Hematopoietic multipotent progenitor cell treated with erythropoietin and hydrocortisone succinate and interleukin-3 and kit ligand, for 6 days (in vitro differentiated cells): ENCODE measurements around the gene RAP1GAP2.
"Not testable (repeated sequence)": the region's sequence is repeated elsewhere in the genome, so short reads cannot be mapped to it uniquely, and the experiment has no call there.

ENCODE experiments used
- DNase-seq: peaks from one replicate; pipeline ENCODE4 v3.0.0-alpha.2; 2015

The RAP1GAP2 gene

DNA sequence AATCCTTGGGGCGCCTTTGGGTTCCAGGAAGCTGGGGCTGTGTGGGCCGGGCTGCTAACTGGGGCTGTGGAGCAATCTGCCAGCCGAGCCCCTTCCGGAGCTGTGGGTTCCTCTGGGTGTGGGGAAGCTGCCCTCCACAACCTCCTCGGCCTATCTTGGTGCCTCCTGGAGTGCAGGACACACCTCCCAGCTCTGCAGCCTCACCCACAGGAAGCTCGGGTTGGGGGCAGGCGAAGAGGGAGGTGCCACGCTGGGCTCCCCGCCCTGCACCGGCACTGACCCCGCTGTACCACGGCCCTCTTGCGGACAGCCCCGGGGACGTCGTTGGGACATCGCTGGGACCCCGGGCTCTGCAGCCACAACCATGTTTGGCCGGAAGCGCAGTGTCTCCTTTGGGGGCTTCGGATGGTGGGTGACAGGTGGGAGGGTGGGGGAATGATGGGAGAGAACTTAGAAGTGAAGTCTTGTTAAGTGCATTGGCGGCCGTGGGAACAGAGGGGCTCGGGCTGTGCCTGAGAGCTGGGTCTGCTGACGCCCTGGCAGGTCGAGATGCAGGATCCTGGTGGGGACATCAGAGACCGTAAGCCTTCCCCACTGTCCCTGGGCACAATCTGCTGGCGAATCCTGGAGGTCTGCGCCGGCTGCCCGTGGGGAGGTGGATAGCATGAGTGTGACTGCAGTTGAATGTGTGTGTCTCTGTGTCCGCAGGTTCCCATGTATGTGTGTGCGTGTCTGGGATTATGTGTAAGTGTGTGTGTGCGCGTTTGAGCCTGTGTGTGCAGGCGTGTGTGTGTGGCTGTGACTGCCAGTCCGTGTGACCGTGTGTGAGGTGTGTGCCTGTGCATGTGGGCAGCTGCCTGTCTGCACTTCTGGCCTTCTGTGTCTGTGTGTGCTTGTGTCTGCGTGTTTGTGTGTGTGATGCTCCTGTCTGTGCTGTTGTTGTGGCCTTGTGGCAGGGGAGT lies at the start of gene RAP1GAP2:
Gene RAP1GAP2, plus strand, starts transcription at position 275 of the 962 bp plus-strand sequence. Its CDS starts 90 bp downstream, at position 365.
- DNase-seq, result peak; percentile 95

DNA sequence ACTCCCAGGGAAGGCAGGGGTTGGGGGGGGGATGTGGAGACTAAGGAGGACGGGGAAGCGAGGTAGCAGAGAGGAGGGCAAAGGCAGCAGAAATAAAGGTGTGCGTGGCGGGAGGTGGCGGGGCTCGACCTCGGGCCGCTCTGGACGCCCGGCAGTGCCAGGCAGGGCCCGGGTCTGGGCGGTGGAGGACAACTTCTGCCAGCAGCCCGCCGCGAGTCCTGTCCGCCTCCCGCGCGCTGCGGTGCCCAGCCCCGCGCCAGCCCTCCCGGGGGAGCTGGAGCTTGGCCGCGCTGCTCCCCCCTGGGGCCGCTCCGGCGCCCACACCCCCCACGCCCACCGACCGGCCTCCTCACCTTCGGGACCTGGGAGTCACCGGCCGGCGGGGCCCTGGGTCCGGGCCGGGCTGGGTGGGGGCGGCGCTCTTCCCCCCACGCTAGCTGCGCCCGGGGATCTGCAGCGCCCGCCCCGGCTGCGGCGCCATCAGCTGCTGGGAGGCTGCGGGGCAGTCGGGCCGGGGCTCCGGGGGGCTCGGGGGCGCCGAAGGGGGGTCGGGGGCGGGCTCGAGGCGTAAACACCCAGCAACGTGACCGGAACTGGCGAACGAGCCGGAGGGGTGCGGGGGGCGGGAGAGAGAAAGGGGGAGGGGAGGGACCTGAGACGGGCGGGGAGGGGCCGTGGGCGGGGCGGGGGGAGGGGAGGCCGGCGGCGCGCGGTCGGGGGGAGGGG lies 47.0 kb upstream of the RAP1GAP2 start, which contains the start of gene CCDC92B:
Gene CCDC92B, minus strand, starts transcription at position 595 of the 726 bp plus-strand sequence. CDS start 14,507 bp downstream, outside the sequence.
- no peak for DNase-seq

DNA sequence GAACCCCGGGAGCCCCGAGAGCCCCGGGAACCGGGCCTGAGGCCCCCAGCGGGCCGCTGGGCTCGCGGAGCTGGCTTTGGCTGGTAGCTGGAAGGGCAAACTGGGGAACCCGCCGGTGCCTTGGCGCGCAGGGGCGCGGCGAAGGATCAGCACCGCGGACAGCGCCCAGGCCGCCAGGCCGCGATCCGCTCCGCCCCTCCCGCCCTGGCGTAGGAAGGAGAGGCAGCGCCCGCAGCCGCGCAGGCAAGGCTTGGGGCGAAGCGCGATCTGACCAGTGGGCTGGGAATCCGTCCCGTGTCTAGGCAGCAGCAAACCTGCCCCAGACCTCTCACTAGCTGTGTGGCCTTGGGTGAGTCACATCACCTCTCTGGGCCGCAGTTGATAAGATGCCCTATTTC lies 46.5 kb upstream of the RAP1GAP2 start:
- peak; percentile 87 for DNase-seq

DNA sequence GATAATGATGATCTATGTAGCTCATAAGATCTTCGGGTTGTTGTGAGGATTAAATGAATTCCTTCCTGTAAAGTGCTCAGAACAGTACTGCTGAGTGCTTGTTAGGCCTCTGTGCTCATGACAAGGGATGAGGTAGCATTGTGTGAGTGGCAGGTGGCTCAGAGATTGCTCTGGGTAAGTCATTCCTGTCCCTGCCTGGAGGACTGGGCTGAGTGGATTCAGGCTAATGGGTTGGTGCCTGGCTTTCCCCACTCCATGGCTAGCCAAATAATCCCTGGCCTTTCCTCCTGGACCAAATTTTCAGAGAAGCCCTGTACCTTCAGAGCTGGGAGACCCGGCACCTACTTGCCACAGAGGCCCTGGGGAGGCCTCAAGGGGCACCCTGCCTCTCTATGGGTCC lies 45.5 kb upstream of the RAP1GAP2 start:
- no peak for DNase-seq

DNA sequence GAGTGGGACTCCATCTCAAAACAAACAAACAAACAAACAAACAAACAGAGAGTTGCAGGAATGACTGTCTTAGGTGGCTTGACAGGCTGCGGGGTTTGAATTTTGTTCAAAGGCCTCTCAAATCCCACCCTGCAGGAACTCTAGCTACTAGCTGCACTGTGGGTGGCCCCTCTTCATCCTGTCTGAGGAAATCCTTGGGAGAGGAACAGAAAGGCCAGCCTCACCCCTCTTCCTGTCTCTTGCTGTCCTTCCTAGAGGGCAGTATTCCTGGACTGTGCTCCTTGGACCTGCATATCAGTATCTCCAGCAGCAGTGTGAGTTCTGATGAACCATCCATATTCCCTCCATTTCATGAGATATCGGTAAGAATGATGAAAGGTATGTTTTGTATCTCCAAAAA lies 44.7 kb upstream of the RAP1GAP2 start:
- no peak for DNase-seq

DNA sequence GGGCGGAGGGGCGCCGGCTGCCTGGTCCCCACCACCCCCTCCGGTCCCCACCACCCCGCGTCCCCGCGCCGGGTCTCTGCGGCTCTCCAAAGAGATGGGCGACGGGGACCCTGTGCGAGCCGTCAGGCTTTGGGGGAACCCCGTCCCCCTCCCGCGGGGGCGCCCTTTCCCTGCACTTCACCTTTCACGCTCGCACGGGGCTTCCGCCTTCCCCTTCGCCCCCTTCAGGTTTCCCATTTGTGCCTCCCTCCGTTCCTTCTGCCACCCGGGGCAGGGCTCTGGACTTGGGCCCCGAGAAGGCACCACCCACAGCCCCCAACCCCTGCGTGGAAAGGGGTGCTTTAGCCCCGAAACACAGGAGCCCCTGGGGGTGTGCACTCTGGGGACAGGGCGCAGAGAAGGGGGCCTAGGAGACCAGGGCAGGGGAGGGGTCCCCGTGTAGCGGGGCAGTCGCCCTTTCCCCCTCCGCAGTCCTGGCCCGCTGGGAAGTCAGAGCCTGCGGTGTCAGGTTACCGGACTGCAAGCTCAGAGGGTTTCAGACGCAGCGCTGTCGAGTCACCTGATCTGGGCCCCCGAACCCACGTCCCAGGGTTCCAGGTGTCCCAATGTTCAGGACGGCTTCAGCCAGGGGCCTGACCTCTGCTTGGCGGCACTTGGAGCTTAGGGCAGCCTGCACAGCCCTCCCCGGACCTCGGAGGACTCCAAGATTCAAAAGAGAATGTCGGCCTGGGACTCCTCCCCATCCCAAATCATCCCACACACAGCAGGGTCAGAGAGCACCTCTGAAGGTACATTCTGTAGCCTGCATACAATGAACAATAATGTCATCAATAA lies 40.1 kb upstream of the RAP1GAP2 start:
- DNase-seq, result no peak

DNA sequence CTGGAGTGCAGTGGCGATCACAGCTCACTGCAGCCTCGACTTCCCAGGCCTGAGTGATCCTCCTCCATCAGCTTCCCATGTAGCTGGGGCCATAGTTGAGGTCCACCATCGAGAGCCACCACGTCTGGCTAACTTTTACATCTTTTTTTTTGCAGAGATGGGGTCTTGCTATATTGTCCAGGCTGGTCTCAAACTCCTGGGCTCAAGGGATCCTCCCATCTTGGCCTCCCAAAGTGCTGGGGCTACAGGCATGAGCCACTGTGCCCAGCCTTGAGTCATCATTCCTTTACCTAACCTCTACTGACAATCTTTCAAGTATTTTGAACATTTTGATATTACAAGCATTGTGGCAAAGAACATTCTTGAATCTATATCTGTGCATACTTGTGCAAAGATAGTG lies 37.4 kb upstream of the RAP1GAP2 start:
- no peak for DNase-seq

DNA sequence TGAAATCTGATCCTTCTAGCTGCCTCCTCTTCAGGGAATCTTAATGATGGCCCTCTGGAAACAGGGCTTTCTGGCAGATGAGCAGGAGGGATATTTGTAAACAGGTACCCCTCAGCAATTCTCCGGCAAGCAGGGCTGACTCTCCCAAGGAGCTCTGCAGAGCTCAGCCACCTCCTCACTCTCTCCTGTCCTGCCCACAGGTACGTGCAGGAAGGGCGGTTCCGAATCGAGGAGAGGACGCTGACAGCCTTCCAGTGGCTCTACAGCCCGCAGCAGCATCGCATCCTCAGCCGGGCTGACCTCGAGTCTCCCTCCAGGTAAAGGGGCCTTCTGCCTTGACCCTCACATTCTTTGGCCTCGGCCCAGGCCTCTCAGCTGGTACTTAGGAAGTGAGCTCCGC lies 26.1 kb upstream of the RAP1GAP2 start:
- no peak for DNase-seq

DNA sequence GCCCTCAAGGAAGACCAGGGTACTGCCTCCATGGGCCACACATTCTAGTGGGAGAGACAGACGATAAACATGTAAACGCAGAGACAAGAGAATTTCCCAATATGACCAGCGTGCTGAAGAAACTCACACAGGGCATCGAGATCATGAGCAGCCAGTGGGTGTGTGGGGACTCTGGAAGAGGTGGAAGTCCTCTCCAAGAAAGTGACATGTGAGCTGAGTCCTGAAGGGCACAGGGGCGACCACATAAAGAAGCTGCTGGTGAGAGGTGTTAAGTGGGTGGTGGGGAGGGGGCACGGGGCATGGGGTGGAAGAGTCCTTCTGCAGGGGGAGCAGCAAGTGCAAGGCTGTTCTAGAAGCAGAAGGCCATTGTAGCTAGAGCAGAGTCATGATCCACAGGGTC lies 21.0 kb upstream of the RAP1GAP2 start:
- DNase-seq, result no peak

DNA sequence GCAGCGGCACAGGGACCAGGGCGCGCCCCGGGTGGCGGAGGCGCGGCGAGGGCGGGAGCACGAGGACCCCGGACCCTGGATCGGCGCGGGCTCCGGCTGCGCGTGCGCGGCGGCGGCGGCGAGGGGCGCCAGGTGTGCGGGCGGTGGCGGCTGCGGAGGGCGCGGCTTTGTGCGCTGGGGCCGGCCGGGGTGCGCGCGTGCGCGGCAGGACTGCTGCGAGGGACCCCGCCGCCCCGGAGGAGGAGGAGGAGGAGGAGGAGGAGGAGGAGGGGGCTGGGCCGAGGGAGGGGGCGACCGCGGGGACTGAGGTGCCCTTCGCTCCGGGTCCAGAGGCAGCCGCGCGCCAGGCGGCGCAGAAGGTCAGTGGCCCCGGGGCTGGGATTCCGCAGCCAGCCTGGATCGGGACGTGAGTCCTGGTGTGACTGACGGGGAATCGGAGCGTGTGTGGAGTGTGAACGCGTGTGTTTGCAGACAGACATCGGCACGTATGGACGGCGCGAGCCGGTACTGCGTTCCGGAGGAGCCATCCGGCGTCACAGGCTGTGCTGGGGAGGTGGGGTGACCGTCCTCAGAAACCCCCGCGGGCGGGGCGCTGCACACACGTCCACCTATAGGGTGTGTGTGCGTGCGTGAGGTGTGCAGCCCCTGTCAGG lies 19.5 kb upstream of the RAP1GAP2 start:
- no peak for DNase-seq

DNA sequence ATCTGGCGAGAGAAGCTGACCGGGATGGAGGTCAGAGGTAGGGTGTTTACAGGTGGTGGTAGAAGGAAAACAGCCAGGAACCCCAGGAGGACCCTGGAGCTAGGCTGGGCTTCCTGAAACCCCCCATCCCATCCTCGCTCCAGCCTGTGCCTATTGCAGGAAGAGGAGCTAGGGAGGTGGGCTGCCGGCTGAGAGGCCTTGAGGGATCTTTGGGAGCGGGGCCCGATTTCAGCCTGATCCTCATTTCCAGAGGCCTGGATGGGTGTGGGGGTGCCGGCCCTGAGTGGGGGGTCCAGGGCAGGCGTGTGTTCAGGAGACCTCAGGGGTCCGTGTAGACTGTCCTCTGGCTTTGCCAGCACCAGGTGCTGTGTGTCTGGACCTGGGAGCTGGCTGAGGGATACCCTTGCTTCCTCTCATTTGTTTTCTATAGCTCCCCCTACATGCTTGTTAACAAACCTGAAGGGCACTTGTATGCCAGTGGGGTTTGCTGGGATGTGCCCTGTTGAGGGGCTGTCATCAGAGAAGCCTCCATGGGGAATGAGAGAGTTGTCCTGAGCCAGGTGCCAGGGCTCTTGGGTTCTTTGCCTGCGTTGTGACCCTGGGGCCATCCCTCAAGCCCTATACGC lies 18.9 kb upstream of the RAP1GAP2 start:
- no peak for DNase-seq

DNA sequence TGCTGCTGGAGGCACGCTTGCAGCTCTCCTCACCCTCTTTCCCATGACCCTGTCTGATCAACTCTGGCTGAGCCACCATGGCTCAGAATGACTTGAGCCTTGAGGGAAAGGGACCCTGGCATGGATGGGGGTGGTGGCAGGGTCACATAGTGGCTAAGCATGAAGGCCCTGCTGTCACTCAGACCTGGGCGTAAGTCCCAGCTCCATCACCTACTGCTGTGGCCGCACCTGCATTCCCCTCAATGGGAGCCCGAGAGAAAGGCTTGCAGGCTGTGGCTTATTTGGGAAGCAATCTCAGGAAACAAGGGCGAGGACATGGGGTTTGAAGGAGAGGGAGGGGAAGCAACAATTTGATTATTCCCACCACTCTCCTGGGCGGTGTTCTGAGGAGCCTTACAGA lies 17.7 kb upstream of the RAP1GAP2 start:
- no peak for DNase-seq

DNA sequence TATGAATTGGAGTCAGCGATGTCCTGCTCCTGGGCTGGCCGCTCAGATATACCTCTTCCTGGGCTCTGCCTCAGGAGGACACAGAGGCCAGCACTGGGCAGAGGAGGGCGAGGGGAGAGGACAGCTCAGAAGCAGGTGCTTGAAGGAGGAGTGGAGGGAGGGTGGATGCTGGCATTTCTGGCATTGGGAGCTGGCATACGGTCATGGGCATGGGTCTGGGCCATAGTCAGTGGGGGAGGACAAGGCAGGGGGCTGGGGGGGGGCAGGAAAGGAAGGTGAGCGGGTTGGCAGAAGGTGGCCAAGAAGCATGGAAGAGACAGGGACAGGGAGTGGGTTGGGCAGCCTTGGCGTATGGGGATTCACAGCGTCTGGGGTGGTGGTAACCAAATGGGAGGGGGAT lies 16.7 kb upstream of the RAP1GAP2 start:
- DNase-seq, result no peak

DNA sequence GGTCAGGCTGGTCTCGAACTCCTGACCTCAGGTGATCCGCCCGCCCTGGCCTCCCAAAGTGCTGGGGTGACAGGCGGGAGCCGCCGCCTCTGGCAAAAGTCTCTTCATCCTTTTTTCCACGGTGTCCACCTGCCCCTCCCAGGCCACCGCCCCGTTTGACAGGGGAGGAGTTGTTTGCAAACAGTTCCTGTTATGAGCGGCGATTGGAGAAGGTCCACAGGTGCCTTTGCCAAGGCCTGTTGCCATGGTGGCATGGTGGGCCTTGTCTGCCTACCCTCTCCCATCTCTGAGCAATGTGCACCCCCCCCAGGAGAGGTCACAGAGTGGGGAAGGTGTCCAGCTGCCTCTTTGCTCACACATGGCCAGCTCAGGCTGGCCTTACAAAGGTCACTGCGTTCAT lies 16.0 kb upstream of the RAP1GAP2 start:
- DNase-seq, result no peak

DNA sequence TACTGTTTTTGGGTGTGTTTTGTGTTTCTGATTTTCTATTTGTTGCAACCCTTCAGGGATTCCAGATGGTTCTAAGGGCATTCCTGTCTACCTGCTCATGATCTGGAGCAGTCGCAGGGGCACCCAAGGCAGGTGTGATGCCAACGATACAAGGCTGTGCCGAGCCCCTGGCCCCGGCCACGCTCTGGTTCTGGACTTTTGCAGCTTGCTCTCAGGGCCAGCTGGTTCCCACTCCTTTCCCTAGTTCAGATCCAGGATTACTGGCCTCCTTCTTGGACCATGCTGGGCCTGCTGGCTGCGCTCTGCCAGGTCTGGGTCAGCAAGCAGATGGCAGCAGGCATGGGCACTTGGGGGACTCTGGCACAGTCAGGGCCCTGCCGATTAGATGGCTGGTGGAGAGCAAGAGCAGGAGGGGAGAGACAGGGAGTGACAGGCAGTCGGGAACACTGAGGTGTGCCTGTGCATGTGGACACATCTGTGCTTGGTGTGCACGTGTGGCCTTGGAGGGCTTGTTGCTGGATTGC lies 15.2 kb upstream of the RAP1GAP2 start:
- no peak for DNase-seq

DNA sequence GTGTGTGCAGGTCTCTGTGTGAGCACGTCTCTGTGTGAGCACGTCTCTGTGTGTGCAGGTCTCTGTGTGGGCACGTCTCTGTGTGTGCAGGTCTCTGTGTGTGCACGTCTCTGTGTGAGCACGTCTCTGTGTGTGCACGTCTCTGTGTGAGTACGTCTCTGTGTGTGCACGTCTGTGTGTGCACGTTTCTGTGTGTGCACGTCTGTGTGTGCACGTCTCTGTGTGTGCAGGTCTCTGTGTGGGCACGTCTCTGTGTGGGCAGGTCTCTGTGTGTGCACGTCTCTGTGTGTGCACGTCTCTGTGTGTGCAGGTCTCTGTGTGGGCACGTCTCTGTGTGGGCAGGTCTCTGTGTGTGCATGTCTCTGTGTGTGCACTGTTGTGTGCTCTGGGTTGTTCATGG lies 14.6 kb upstream of the RAP1GAP2 start:
- not testable (repeated sequence) for DNase-seq

DNA sequence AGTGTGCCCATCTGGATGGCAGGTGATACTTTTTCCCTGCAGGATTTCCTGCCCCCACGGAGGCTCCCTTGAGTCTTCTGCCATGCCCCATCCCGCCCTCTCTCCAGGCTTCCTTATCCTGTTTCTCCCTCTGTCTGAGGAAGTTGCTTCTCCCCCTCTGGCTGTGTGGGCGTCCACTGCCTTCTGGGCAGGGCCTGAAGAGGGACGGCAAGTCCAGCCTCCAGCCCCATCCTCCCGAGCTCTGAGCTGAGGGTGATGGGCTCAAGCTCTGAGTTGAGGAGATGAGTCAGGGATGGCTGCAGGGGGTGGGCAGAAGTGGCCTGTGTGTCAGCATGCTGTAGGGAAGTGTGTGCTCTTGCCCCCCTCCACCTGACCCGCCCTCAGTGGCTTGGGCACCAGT lies 14.2 kb upstream of the RAP1GAP2 start:
- DNase-seq, result no peak

DNA sequence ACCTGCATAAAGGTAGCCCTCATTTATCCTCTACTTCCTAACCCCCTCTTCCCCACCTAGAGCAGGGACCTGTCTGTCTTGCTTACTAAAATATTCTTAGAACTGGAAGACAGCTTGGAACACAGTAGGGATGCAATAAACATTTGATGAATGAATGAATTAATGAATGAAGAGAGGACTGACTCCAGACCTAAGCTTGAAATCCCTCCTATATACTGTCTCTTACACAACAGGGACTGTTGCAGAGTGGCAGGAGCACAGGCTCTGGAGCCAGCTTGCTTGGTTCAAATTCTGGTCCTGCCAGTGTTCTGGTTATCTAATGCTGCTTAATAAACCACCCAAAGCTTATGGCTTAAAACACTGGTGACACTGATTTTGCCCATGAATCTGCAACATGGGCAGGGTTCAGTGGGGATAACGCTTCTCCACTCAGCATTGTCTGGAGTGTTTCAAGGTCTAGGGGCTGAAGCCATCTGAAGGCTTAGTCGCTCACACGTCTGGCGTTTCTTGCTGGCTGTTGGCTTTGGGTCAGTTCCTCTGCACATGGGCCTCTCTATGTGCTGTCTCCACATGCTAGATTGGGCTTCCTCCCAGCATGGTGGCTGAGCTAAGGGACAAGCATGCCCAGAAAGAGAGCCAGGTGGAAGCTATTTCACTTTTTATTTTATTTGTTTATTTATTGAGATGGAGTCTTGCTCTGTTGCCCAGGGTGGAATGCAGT lies 12.8 kb upstream of the RAP1GAP2 start:
- no peak for DNase-seq

DNA sequence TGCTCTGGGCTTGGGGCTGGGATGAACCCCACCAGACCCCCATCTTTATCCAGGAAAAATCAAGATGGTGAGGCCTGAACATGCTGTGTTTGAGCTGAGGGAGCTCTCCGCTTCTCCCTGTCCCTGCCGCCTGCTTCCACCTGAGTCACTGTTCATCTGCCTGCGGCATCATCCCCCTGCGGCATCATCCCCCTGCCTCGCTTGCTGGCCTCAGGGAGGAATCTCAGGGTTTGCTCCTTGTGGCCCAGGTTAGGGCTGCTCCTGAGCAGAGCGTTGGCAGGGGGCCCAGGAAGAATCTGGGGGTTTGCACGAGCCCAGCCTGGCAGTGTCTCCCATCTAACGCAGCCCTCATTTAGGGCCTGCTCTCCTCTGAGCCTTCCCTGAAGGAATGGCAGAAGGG lies 11.4 kb upstream of the RAP1GAP2 start:
- no peak for DNase-seq

DNA sequence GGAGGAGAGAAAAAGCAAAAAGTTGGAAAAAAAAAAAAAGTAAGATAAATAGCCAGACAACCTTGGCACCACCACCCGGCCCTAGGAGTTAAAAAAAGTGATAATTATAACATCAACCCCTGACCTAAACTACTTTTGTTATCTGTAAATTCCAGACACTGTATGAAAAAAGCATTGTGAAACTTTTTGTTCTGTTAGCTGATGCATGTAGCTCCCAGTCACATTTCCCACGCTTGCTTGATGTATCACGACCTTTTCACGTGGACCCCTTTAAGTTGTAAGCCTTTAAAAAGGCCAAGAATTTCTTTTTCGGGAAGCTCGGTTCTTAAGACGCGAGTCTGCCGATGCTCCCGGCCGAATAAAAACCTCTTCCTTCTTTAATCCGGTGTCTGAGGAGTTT lies 10.9 kb upstream of the RAP1GAP2 start:
- peak; percentile 90 for DNase-seq
